ENCODE data around the gene PPP1R18.
"Not testable (repeated sequence)": the region's sequence is repeated elsewhere in the genome, so short reads cannot be mapped to it uniquely, and the experiment has no call there.

PPP1R18 gene

GRCh38 chr6:30719791-30720737, 33.6 kb upstream of the PPP1R18 start, which contains the start of gene TUBB:
TUBB (plus strand) TSS chr6:30720352; CDS start chr6:30720507, 155 bp downstream.
- DNase-seq (ENCODE audit: low read depth) = peak; percentile 98

- DNase-seq (ENCODE audit: low read depth) = no peak
Observed at GRCh38 chr6:30719356-30719755, 32.9 kb upstream of the PPP1R18 start.

- DNase-seq (ENCODE audit: low read depth) = not testable (repeated sequence)
Observed at GRCh38 chr6:30717845-30718720, 31.6 kb upstream of the PPP1R18 start.

DNA sequence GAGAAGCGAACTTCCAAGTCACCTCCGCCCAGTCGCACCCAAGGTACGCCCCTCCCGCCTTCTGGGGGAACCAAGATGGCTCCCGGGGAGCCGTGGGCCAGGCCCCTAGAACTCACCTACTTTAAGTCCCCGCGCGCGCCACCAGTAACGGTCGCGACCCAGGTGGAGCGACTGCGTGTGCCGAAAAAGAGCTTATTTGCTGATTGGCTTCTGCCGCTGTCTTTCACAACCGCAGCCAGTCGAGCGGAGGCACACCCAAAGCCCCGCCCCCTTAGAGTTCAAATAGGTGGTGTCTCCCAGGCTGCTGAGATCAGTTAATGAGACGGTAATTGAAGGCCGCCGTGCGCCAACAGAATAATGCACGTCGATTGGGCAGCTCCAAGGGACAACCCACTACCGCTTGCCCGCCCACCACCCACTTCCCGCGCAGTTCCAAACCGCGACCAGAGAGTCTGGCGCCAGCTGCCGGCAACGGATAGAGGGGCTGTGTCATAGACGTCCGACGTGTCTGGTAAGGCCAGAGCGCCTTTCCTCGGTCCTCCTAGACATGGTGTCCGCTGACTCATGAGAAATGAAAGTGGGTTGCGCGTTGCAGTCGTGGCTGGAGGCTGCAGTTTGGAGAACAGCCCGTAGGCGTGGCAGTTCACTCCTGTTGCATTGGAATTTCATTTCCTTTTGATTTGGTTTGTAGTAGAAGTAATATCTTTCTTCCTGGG, 30.8 kb upstream of the PPP1R18 start, which contains the start of gene MDC1:
TSS of gene MDC1 (minus strand) at position 153 of the 716 bp plus-strand sequence. CDS start 2,106 bp downstream, outside the sequence.
- DNase-seq (ENCODE audit: low read depth) = peak; percentile 100

DNA sequence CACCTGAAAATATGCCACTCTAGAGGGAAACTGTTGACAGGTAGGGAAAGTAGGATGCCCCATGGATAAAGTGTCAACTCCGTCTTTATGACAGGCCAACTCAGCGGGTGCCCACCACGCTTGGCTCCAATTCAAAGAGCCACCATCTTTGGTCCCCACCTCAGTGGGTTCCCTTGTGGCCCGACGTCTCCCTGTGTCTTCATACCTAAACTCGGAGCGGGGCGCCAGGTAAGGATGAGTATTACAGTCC, 30.4 kb upstream of the PPP1R18 start:
- DNase-seq (ENCODE audit: low read depth) = no peak

DNA sequence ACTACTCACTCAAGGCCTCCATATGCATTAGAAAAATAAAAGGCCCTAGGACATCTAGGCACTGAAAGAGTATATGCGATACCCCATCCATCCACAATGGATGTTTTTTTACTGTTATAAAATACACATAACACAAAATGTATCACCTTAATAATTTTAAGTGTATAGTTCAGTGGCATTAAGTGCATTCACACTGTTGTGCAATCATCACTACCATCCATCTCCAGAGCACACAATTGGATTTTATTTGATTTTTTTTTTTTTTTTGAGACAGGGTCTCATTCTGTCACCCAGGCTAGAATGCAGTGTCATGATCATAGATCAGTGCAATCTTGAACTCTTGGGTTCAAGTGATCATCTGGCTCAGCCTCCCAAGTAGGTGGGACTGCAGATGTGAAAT, 27.8 kb upstream of the PPP1R18 start:
- DNase-seq (ENCODE audit: low read depth) = no peak

GRCh38 chr6:30712441-30712945, 26.0 kb upstream of the PPP1R18 start:
- no peak for DNase-seq (ENCODE audit: low read depth)

GRCh38 chr6:30711758-30712380, 25.4 kb upstream of the PPP1R18 start:
- DNase-seq (ENCODE audit: low read depth) = no peak

- DNase-seq (ENCODE audit: low read depth) = no peak
Observed at GRCh38 chr6:30709101-30709868, 22.8 kb upstream of the PPP1R18 start.

DNA sequence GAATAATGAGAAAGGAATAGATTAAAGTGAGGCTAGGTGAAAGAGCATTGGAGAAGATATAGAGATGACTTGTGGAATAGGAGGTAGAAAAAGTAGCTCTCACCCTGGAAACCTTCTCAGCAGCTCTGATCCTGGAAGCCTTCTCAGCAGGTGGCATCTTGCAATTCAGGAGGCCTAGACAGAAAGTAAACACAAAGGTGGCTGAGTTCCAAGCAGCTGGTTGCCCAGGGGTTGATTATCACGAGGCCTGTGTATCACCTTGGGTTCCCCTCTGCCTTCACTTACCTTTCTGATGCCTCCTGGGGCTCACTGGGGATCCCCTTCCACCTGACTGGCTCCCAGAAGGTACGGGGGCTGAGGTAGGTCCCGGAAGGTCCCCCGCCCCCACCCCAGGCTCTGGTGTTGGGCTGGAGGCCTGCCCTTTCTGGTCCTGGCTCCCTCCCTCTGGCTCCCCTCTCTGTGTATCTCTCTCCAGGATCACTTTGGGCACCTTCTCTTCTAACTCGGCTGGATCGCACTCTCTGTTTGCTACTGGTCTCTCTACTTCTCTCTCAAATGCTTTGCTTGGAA, 20.9 kb upstream of the PPP1R18 start:
- DNase-seq (ENCODE audit: low read depth) = no peak

DNA sequence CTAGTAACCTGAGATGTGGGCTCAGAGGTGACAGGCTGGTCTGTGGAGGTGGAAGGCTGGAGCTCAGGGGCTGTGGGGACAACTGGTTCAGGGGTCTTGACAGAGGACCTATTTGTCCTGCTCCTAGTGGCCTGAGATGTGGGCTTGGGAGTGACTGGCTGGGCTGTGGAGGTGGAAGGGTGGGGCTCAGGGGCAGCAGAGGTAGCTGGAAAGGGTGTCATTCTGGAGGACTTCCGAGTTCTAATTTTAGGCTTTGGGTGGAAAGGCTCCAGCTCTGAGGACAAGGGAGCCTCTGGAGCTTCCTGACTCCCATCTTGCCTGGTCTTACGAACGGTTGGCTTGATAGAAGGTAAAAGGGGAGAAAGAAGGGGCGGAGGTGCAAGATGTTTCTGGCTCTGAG, 19.2 kb upstream of the PPP1R18 start:
- DNase-seq (ENCODE audit: low read depth) = no peak

DNA sequence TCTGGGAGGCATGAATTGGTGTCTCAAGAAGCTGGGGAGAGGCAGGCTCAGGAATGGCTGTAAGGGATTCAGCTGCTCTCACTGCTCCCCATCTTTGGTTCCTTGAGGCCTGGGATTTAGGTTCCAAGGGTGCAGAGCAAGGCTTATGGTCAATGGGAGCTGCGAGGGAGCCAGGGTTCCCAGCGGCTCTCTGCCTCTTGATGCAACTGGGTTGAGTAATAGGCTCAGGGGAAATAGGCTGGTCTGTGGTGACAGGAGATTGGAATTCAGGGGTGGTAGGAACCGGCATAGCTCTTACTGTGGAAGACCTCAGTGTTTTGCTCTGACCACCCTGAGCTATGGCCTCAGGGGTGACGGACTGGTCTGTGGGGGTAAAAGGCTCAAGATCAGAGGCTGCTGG, 17.4 kb upstream of the PPP1R18 start:
- no peak for DNase-seq (ENCODE audit: low read depth)

GRCh38 chr6:30703011-30703410, 16.6 kb upstream of the PPP1R18 start:
- no peak for DNase-seq (ENCODE audit: low read depth)

DNA sequence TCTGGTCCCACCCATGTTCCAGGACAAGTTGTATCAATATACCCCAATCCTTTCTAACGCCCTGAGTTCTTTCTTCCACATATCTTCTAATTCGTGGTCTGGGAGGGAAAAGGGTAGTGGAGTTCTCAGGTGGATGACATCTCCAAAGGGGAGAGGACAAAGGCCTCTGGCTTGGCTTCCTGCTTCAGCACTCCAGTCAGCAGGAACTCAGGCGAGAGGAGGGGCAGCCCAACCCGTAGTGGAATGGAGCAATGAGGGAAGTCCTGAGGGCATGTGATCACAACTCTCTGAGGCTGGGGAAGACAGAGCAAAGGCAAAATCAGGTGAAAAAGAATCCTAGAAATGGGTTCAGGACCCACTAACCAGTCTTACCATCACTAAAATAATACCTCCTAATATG, 13.9 kb upstream of the PPP1R18 start:
- DNase-seq (ENCODE audit: low read depth) = no peak

GRCh38 chr6:30696432-30696831, 10.0 kb upstream of the PPP1R18 start:
- no peak for DNase-seq (ENCODE audit: low read depth)

GRCh38 chr6:30691208-30691847, 4.9 kb upstream of the PPP1R18 start:
- no peak for DNase-seq (ENCODE audit: low read depth)

GRCh38 chr6:30690403-30691207, 4.2 kb upstream of the PPP1R18 start, which contains the start of gene NRM:
NRM (minus strand) TSS chr6:30690984; CDS start chr6:30690974, 10 bp downstream.
- peak; percentile 90 for DNase-seq (ENCODE audit: low read depth)

DNA sequence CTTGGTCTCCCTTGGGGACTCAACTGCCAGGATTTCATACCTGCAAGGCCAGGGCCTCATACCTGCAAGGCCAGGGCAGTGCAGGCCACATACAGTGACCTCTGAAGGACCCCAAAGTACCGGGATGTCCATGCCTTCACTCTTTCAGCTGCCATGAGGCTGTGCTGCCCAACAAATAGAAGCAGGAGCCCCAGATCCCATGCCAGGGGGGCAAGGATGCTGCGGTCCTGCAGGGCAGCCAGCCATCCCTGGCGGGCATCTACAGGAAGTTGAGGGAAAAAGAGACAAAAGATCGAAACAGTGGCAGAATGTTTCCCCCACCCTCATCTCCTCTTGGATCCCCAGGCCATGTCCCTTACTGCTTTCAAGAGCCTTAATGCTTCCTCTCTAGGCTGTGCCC, 3.5 kb upstream of the PPP1R18 start:
- no peak for DNase-seq (ENCODE audit: low read depth)

Data from HS-27A (cell line).